ENCODE measurements around the gene KCNH4. TPM values are rescaled to one million over a fixed set of nuclear protein-coding genes. Genes with fewer than 3 reads are reported as not detected.
A peak's percentile ranks its signal among the peaks of the same experiment; 100 is the strongest.
"Not testable (repeated sequence)": the region's sequence is repeated elsewhere in the genome, so short reads cannot be mapped to it uniquely, and the experiment has no call there.

Gene KCNH4
- total and polyA plus RNA-seq, 2 of the 13 experiments (the other 11 are each of a cell fraction or from before 2014, with no cell fraction given), result 0.01 to 0.09 TPM

DNA sequence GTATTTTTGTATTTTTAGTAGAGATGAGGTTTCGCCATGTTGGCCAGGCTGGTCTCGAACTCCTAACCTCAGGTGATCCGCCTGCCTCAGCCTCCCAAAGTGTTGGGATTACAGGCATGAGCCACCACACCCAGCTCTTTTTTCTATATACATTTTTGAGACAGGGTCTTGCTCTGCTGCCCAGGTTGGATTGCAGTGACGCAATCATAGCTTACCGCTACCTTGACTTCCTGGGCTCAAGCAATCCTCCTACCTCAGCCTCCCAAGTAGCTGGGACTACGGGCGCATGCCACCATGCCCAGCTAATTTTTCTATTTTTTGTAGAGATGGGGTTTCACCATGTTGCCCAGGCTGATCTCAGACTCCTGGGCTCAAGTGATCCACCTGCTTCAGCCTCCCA is 40.3 kb downstream of the KCNH4 start:
- H3K27me3 ChIP-seq (ENCODE audit: control insufficient read depth in 1 of 2, insufficient read depth in 2 of 2, low read length in 2 of 2); H3K27ac ChIP-seq (ENCODE audit: extremely low read length, insufficient read depth, low read length); in situ Hi-C loops (cut with HindIII; ENCODE audit: extremely low pct_ligation_motif_present, low pct_unique_long_range_greater_than_20kb); H3K4me2 ChIP-seq (ENCODE audit: low read depth, low read length); H4K20me1 ChIP-seq (ENCODE audit: insufficient read depth, low read length); BruUV-seq (replicated peaks); intact Hi-C loops (cut with micrococcal nuclease; ENCODE audit: unreplicated experiment); POLR2A ChIA-PET; CTCF ChIA-PET (ENCODE audit: low intra/inter-chr PET ratio, low total read pairs); H3K9me3 ChIP-seq (ENCODE audit: low read length); DNase-seq (ENCODE audit: low spot score); H2AFZ ChIP-seq (ENCODE audit: low read length); ATAC-seq; H3K9ac ChIP-seq (ENCODE audit: insufficient read depth, low read depth, low read length); FAIRE-seq; H3K4me3 ChIP-seq (replicated peaks in 1 of 3; ENCODE audit: insufficient read depth in 1 of 3, low read depth in 2 of 3, low read length in 3 of 3): not testable (repeated sequence)
- peak; percentile 57; the same call in 1 of the 2 replicates for TF ChIP-seq CEBPG (CRISPR knock-in tag; IDR thresholded peaks at IDR 0.05)
- TF ChIP-seq ZNF121 (CRISPR knock-in tag; IDR thresholded peaks at IDR 0.05), result peak; percentile 81
- TF ChIP-seq, protein P1, sequence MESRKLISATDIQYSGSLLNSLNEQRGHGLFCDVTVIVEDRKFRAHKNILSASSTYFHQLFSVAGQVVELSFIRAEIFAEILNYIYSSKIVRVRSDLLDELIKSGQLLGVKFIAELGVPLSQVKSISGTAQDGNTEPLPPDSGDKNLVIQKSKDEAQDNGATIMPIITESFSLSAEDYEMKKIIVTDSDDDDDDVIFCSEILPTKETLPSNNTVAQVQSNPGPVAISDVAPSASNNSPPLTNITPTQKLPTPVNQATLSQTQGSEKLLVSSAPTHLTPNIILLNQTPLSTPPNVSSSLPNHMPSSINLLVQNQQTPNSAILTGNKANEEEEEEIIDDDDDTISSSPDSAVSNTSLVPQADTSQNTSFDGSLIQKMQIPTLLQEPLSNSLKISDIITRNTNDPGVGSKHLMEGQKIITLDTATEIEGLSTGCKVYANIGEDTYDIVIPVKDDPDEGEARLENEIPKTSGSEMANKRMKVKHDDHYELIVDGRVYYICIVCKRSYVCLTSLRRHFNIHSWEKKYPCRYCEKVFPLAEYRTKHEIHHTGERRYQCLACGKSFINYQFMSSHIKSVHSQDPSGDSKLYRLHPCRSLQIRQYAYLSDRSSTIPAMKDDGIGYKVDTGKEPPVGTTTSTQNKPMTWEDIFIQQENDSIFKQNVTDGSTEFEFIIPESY (CRISPR knock-in tag; IDR thresholded peaks at IDR 0.05), result peak; percentile 93
- TF ChIP-seq CEBPB (IDR thresholded peaks at IDR 0.05; ENCODE audit: borderline replicate concordance, low read depth, low read length), result peak; percentile 54; the same call in 1 of the 2 replicates
- Histone ChIP-seq H3K79me2 (ENCODE audit: insufficient read depth, low read length) (peaks cover 66% of the 10 kb centered on the region), H3K36me3 (replicated peaks in 1 of 2; ENCODE audit: control insufficient read depth in 1 of 2, insufficient read depth in 2 of 2, low read length in 2 of 2) (peaks cover 15 to 38% of the 10 kb centered on the region in 2 experiments), H3K4me1 (ENCODE audit: insufficient read depth, low read length) (peaks cover 35% of the 10 kb centered on the region)
- WGBS (ENCODE audit: low lambda C conversion rate), result 94% methylated on average over 7 of the region's 7 CpGs

- ChIA-PET POLR2A (interaction anchor here (2.4 kb wide), 1 partner anchor 15 kb away, joined by 8 read pairs; no protein-coding TSS in a partner anchor), CTCF (ENCODE audit: low intra/inter-chr PET ratio, low total read pairs) (no interaction called here)
- H4K20me1 ChIP-seq (ENCODE audit: insufficient read depth, low read length), result peaks cover 4% of the 10 kb centered on the region
- H3K79me2 ChIP-seq (ENCODE audit: insufficient read depth, low read length), result peaks cover 77% of the 10 kb centered on the region
- peaks cover 15 to 40% of the 10 kb centered on the region in 2 experiments; a peak in 4 of 5 replicates for H3K36me3 ChIP-seq (replicated peaks in 1 of 2; ENCODE audit: control insufficient read depth in 1 of 2, insufficient read depth in 2 of 2, low read length in 2 of 2)
- peaks cover 50% of the 10 kb centered on the region for H3K4me1 ChIP-seq (ENCODE audit: insufficient read depth, low read length)
- DNase-seq (ENCODE audit: low spot score) (no peak), FAIRE-seq (no peak), ATAC-seq (no peak)
- no peak overlapping the region for H3K9ac ChIP-seq (ENCODE audit: insufficient read depth, low read depth, low read length)
- no peaks in the 10 kb centered on the region for H3K9me3 ChIP-seq (ENCODE audit: low read length)
- H2AFZ ChIP-seq (ENCODE audit: low read length), result no peak overlapping the region
- 90% methylated on average over 6 of the region's 7 CpGs for WGBS (ENCODE audit: low lambda C conversion rate)
- intact Hi-C loops (cut with micrococcal nuclease; ENCODE audit: unreplicated experiment) (no loop called here), in situ Hi-C loops (cut with HindIII; ENCODE audit: extremely low pct_ligation_motif_present, low pct_unique_long_range_greater_than_20kb) (no loop called here)
- H3K27me3 ChIP-seq (ENCODE audit: control insufficient read depth in 1 of 2, insufficient read depth in 2 of 2, low read length in 2 of 2), result no peaks in the 10 kb centered on the region
- H3K4me3 ChIP-seq (replicated peaks in 1 of 3; ENCODE audit: insufficient read depth in 1 of 3, low read depth in 2 of 3, low read length in 3 of 3), result no peak overlapping the region
- no peak overlapping the region for H3K4me2 ChIP-seq (ENCODE audit: low read depth, low read length)
- no TSS peak for BruUV-seq (replicated peaks)
- no peak overlapping the region for H3K27ac ChIP-seq (ENCODE audit: extremely low read length, insufficient read depth, low read length)
- no peak for TF ChIP-seq ZHX2 (IDR thresholded peaks at IDR 0.05; ENCODE audit: low read depth)
- TF ChIP-seq ZHX2 (CRISPR knock-in tag; IDR thresholded peaks at IDR 0.05; ENCODE audit: borderline replicate concordance), result no peak
Observed at GRCh38 chr17:42138749-42139492, 42.0 kb downstream of the KCNH4 start.

All from HepG2 (cell line).